Nephron (organoid): Measurements from ENCODE around the gene DHPS.

ENCODE experiments used
- H3K27ac Mint-ChIP-seq, 3 experiments: 2 replicates each; pipeline ENCODE4 v1.8.0; 2020; ENCODE audit warnings: mixed read lengths in 3 of 3, mild to moderate bottlenecking in 2 of 3, moderate library complexity in 1 of 3
- H3K27me3 Mint-ChIP-seq: 2 replicates; pipeline ENCODE4 v1.8.0; 2021; ENCODE audit warnings: low read depth, mild to moderate bottlenecking, moderate library complexity, mixed read lengths
- H3K36me3 Mint-ChIP-seq: 2 replicates; pipeline ENCODE4 v1.8.0; 2020; ENCODE audit warnings: low read depth, mixed read lengths
- H3K4me1 Mint-ChIP-seq: 2 replicates; pipeline ENCODE4 v1.8.0; 2020; ENCODE audit warnings: mixed read lengths
- H3K4me3 Mint-ChIP-seq, 3 experiments: 2 replicates each; pipeline ENCODE4 v1.8.0; 2020; ENCODE audit warnings: mild to moderate bottlenecking in 3 of 3, mixed read lengths in 3 of 3, moderate library complexity in 2 of 3
- H3K9me3 Mint-ChIP-seq: 2 replicates; pipeline ENCODE4 v1.8.0; 2020; ENCODE audit warnings: mixed read lengths
- TF ChIP-seq, protein P1 (sequence below), 3 experiments: fragments of 200-600 bp; sonication (generic); IDR thresholded peaks; one replicate each; pipeline ENCODE4 v1.5.0; 2021; ENCODE audit warnings: antibody characterized with exemption in 3 of 3; ENCODE audit not compliant: unreplicated experiment in 3 of 3

The DHPS gene

DNA sequence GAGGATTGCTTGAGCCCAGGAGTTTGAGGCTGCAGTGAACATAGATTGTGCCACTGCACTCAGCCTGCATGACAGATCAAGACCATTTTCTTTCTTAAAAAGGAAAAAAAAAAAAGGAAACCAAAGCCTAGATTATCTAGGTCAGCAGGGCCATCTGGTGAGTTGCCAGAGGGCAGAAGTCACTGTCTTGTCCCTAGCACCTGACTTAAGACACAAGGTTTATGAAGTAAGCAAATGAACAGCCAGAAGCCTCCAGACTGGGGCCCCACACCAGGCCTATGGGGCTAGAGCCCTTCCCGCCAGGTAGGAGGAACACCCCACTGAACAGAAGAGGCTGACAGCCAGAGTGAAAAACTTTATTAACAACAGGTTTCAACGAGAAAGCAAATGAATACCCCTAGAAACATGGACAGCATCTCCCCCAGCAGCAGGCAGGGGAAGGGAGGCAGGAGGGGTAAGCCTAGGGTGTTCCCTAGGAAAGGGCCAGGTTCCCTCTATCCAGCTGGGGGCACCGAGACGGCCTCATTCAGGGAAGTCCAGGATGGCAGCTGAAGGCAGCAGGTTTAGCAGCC is 13.9 kb downstream of the DHPS start:
- Mint-ChIP-seq H3K4me3 (peak overlapping the region; percentile 97 to 99 (median 98)), H3K9me3 (no peaks in the 10 kb centered on the region), H3K27me3 (no peaks in the 10 kb centered on the region), H3K27ac (peak overlapping the region; percentile 25 to 68 (median 31)), H3K36me3 (peaks cover 13% of the 10 kb centered on the region), H3K4me1 (peaks cover 30% of the 10 kb centered on the region)
- TF ChIP-seq, protein P1, sequence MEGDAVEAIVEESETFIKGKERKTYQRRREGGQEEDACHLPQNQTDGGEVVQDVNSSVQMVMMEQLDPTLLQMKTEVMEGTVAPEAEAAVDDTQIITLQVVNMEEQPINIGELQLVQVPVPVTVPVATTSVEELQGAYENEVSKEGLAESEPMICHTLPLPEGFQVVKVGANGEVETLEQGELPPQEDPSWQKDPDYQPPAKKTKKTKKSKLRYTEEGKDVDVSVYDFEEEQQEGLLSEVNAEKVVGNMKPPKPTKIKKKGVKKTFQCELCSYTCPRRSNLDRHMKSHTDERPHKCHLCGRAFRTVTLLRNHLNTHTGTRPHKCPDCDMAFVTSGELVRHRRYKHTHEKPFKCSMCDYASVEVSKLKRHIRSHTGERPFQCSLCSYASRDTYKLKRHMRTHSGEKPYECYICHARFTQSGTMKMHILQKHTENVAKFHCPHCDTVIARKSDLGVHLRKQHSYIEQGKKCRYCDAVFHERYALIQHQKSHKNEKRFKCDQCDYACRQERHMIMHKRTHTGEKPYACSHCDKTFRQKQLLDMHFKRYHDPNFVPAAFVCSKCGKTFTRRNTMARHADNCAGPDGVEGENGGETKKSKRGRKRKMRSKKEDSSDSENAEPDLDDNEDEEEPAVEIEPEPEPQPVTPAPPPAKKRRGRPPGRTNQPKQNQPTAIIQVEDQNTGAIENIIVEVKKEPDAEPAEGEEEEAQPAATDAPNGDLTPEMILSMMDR (IDR thresholded peaks at IDR 0.05; ENCODE audit: unreplicated experiment in 3 of 3): no peak

DNA sequence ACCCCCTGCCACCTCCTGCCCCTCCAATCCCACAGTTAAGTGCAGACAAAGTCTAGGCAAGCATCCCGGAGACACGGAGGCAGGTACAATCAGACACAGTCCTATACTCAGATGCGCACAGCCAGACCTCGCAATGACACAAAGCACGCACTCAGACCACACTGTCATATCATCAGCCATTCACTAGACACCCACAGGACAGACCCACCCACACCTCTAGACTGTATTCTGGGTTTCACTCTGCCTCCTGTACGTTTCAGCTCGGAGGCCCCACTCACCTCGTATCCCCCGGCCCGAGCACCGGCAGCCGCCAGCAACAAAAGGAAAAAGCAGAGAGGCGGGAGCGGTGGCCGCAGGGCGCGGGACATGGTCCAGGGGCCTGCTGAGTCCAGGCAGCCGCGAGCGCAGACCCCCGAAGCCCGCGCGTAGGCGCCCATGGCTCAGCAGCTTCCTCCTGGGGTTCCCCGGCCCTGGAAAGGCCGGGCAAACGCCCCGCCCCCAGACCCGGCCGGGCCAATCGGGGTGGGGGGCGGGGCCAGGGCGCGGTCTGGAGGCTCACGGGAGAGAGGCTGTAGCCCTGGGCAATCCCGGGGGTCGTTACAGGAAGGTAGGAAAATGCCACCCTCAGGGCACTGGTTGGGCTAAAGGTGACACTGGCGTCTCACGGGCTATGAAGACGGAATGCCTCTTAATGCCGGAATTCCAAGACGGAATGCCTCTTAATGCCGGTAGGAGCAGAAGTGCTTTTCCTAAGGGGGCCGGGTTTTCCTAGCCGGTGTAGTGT is 15.2 kb downstream of the DHPS start, which contains the start of the genes MAN2B1 and WDR83:
Gene MAN2B1, minus strand, starts transcription at position 478 of the 784 bp plus-strand sequence. Its CDS starts 41 bp downstream, at position 437.
Gene WDR83, plus strand, starts transcription at position 543 of the 784 bp plus-strand sequence. CDS start 2,984 bp downstream, outside the sequence.
- H3K4me3 Mint-ChIP-seq: peak within 1 kb of the TSS; percentile 97 to 99 (median 98)
- no peaks in the 10 kb centered on the region for H3K27me3 Mint-ChIP-seq
- peak within 1 kb of the TSS; percentile 44 to 88 (median 78) for H3K27ac Mint-ChIP-seq
- TF ChIP-seq, protein P1 (IDR thresholded peaks at IDR 0.05; ENCODE audit: unreplicated experiment in 3 of 3): no peak
- peaks cover 30% of the 10 kb centered on the region for H3K4me1 Mint-ChIP-seq
- no peaks in the 10 kb centered on the region for H3K9me3 Mint-ChIP-seq
- H3K36me3 Mint-ChIP-seq: peaks cover 9% of the 10 kb centered on the region

DNA sequence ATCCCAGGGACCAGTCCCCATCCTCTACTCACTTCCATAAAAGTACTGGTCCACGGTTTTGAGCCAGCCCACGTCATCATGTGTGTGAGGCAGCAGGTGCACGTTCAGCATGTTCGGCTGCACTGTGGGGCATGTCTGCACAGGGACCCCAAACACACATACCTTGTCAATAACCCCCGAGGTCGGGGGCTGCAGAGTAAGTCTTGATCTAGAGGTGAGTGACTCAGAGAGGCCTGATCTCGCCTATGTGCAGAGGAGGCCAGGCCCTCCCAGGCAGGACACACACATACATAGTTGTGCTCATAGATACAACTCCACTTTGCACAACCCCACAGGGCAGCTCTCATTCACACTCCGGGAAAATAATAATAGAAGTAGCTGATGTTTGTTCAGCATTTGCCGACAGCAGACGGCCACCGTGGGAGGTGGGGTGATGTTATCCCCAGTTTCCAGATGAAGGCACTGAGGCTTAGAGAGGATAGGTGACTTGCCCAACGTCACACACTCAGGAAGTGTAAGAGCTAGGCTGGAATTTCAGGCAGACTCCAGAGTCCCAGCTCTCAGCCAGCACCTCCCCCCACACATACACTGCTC is 15.9 kb downstream of the DHPS start:
- TF ChIP-seq, protein P1 (IDR thresholded peaks at IDR 0.05; ENCODE audit: unreplicated experiment in 3 of 3): no peak
- Mint-ChIP-seq H3K27me3 (no peaks in the 10 kb centered on the region), H3K9me3 (no peaks in the 10 kb centered on the region), H3K4me1 (peaks cover 30% of the 10 kb centered on the region), H3K36me3 (peaks cover 16% of the 10 kb centered on the region), H3K4me3 (peak overlapping the region; percentile 97 to 99 (median 98)), H3K27ac (peak overlapping the region; percentile 44 to 78 (median 65))

DNA sequence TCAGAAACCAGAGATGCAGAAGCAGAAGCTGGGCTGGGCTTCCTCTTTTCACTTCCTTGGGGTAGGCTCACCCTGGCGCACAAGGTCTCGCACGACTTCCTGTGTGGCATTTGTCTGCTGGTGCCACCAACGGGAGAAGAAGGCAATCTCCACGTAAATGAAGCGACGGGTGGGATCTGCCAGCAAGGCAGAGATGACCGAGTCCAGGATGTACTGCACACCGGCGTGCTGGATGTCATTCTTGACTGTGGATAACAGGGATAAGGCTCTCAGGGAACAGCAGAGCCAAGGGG is 16.5 kb downstream of the DHPS start:
- Mint-ChIP-seq H3K27me3 (no peaks in the 10 kb centered on the region), H3K36me3 (peaks cover 19% of the 10 kb centered on the region), H3K9me3 (no peaks in the 10 kb centered on the region), H3K4me1 (peaks cover 30% of the 10 kb centered on the region), H3K4me3 (peak overlapping the region; percentile 97 to 99 (median 98)), H3K27ac (no peak overlapping the region)
- TF ChIP-seq, protein P1 (IDR thresholded peaks at IDR 0.05; ENCODE audit: unreplicated experiment in 3 of 3): no peak

DNA sequence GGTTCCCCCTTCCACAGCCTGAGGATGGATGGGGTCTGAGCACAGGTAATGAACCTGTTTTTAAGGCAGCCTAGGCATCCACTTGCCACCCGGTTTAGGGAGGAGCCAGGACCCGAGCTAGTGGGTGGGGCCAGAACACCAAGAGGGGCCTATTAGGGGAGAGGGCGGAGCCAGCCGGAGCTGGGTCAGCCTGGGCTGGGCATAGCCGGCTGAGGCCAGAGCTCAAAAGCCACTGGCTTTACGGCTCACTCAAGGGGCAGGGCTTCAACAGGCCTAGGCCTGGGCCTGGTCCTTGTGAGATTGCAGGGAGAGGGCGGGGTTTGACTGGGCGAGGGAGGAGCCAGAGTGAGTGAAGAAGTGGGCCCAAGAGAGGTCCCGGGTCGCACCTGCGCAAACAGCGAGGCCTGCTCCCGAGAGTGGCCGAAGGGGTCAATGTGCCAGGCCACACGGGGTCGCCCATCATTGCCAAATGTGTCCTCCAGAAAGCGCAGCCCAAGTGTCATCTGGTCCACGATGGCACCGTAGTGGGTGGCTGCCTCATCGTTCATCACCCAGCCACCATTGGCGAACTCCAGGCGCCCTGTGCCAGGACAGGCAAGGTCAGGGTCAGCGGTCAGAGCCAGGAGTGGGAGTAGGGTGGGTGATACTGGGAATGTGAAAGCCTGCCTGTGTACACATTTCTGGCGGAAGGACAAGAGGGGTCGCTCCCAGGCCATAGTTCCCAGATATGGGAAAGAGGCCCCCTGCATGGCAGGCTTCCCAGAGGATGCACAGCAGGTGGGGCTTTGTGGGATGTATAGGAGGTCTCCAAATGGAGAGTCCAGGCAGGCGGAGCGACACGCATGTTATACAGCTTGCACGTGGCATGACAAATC is 17.0 kb downstream of the DHPS start:
- peak overlapping the region; percentile 97 to 99 (median 98) for H3K4me3 Mint-ChIP-seq

More for the DNA sequence above, 17.0 kb downstream of the DHPS start:
- no peak overlapping the region for H3K27ac Mint-ChIP-seq
- peaks cover 29% of the 10 kb centered on the region for H3K4me1 Mint-ChIP-seq
- peaks cover 24% of the 10 kb centered on the region for H3K36me3 Mint-ChIP-seq
- no peaks in the 10 kb centered on the region for H3K9me3 Mint-ChIP-seq
- H3K27me3 Mint-ChIP-seq: no peaks in the 10 kb centered on the region
- TF ChIP-seq, protein P1 (IDR thresholded peaks at IDR 0.05; ENCODE audit: unreplicated experiment in 3 of 3): no peak
